PFSK-1 (cell line): ENCODE data around the gene ETNK1.

Experiments used
- FOXP2 ChIP-seq: optimal IDR thresholded peaks from 2 replicates; pipeline ENCODE3; 2011; ENCODE audit warnings: borderline replicate concordance, control low read depth, inconsistent platforms; ENCODE audit not compliant: insufficient read depth; ENCODE audit errors: extremely low read length, extremely low read depth
- POLR2AphosphoS5 ChIP-seq: IDR thresholded peaks from 2 replicates; pipeline ENCODE4 v1.6.1; 2012; ENCODE audit warnings: low read depth, mild to moderate bottlenecking, control low read depth, low read length, moderate library complexity
- SIN3A ChIP-seq: IDR thresholded peaks from 2 replicates; pipeline ENCODE4 v1.6.1; 2012; ENCODE audit warnings: mild to moderate bottlenecking, low read length, moderate library complexity, borderline replicate concordance; ENCODE audit not compliant: insufficient read depth
- TAF1 ChIP-seq: IDR thresholded peaks from 2 replicates; pipeline ENCODE4 v1.6.1; 2012; ENCODE audit warnings: low read length, control low read depth, borderline replicate concordance; ENCODE audit not compliant: insufficient read depth
- TF ChIP-seq, protein P1 (sequence below), 2 experiments: IDR thresholded peaks; 2 replicates each; pipeline versions ENCODE4 v1.6.1 to v1.8.0; 2011 to 2012; ENCODE audit warnings: low read depth in 2 of 2, low read length in 2 of 2, control low read depth in 1 of 2, inconsistent platforms in 1 of 2, mild to moderate bottlenecking in 1 of 2, moderate library complexity in 1 of 2; ENCODE audit not compliant: insufficient read depth in 1 of 2

The ETNK1 gene

GRCh38 chr12:22667122-22667521 is 42.2 kb downstream of the ETNK1 start:
- no peak for TF ChIP-seq FOXP2
- TF ChIP-seq, protein P1, sequence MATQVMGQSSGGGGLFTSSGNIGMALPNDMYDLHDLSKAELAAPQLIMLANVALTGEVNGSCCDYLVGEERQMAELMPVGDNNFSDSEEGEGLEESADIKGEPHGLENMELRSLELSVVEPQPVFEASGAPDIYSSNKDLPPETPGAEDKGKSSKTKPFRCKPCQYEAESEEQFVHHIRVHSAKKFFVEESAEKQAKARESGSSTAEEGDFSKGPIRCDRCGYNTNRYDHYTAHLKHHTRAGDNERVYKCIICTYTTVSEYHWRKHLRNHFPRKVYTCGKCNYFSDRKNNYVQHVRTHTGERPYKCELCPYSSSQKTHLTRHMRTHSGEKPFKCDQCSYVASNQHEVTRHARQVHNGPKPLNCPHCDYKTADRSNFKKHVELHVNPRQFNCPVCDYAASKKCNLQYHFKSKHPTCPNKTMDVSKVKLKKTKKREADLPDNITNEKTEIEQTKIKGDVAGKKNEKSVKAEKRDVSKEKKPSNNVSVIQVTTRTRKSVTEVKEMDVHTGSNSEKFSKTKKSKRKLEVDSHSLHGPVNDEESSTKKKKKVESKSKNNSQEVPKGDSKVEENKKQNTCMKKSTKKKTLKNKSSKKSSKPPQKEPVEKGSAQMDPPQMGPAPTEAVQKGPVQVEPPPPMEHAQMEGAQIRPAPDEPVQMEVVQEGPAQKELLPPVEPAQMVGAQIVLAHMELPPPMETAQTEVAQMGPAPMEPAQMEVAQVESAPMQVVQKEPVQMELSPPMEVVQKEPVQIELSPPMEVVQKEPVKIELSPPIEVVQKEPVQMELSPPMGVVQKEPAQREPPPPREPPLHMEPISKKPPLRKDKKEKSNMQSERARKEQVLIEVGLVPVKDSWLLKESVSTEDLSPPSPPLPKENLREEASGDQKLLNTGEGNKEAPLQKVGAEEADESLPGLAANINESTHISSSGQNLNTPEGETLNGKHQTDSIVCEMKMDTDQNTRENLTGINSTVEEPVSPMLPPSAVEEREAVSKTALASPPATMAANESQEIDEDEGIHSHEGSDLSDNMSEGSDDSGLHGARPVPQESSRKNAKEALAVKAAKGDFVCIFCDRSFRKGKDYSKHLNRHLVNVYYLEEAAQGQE (IDR thresholded peaks at IDR 0.05; ENCODE audit: insufficient read depth in 1 of 2, low read depth in 2 of 2, low read length in 2 of 2) = no peak
- no peak for TF ChIP-seq TAF1
- no peak for TF ChIP-seq POLR2AphosphoS5
- no peak for TF ChIP-seq SIN3A

DNA sequence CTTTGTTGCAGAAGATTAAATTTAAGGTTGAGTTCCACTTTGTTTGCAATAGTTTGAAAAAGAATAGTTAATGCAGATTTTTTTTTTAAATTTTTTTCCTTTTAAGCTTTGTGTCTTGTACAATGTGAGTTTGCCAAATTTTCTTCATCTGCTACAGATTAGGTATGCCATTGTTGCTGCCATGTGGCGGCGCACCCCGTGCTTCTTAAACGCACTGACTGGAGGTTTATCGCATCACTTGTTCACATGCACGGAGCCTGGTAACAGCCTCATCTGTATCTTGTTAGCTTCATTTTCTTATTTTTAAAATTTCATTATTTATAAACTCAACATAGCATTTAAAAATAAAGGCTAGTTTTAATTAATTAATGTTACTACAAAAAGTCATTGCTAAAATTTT is 43.5 kb downstream of the ETNK1 start:
- TF ChIP-seq SIN3A (no peak), FOXP2 (no peak), TAF1 (no peak), POLR2AphosphoS5 (no peak)
- TF ChIP-seq, protein P1 (IDR thresholded peaks at IDR 0.05; ENCODE audit: insufficient read depth in 1 of 2, low read depth in 2 of 2, low read length in 2 of 2) = no peak

DNA sequence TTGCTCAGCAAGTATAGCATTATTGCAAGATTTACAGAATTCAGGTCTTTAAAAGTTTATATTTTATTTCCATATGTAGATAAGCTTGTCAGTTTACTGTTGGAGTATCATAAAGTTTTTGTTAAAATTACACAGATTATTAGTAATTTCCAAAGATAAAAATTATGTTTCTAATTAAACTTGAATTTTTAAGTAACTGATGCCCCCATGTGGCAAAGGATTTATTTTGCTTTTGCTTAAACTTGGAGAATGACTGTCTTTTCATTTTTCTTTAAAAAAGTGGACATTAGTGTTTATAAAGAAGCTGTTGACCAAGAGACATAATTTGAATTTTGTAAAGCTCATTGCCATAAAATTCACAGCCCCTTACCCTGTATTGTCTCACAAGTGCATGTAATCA is 45.8 kb downstream of the ETNK1 start:
- TF ChIP-seq, protein P1 (IDR thresholded peaks at IDR 0.05; ENCODE audit: insufficient read depth in 1 of 2, low read depth in 2 of 2, low read length in 2 of 2) = no peak
- no peak for TF ChIP-seq POLR2AphosphoS5
- TF ChIP-seq TAF1 = no peak

GRCh38 chr12:22672951-22673350 is 48.0 kb downstream of the ETNK1 start:
- TF ChIP-seq TAF1 (no peak), SIN3A (no peak), POLR2AphosphoS5 (no peak), FOXP2 (no peak)
- TF ChIP-seq, protein P1 (IDR thresholded peaks at IDR 0.05; ENCODE audit: insufficient read depth in 1 of 2, low read depth in 2 of 2, low read length in 2 of 2) = no peak

DNA sequence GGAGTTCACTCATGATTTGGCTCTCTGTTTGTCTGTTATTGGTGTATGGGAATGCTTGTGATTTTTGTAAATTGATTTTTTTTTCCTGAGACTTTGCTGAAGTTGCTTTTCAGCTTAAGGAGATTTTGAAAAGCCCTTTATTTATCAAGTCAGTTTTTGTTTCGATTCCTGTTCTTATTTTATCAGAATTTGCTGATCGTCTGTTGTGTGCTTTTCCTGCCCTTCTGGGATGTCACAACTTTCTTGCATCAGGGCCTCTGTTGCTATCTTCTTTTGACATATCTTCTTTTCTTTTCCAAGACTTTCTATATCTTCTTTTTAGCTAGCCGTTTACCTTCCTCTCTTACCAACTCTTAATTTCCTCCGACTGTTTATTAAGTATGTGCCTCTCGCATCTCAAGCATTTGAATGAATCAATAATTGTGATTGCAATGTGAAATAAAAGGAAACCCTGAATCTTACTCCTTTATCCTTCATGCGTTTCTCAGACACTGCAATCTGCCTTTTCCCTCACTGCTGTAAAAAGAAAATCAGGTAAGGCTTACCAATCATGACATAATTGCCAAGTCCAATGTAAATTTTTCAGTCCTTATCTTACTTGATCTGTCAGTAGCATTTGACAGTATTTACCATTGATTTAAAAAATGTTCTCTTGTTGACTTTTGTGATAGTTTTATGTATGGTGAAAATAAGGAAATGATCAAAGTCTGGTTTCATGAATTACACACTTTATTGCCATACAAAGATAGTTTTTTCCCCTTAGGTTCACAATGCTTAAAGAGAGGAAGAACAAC is 53.0 kb downstream of the ETNK1 start:
- TF ChIP-seq, protein P1 (IDR thresholded peaks at IDR 0.05; ENCODE audit: insufficient read depth in 1 of 2, low read depth in 2 of 2, low read length in 2 of 2) = no peak
- no peak for TF ChIP-seq POLR2AphosphoS5
- TF ChIP-seq FOXP2 = no peak
- TF ChIP-seq TAF1 = no peak
- TF ChIP-seq SIN3A = no peak
